HCT116 (cell line): ENCODE data around the gene CALML3.

ENCODE experiments used
- CEBPB ChIP-seq: IDR thresholded peaks from 2 replicates; pipeline ENCODE4 v1.6.1; 2012; ENCODE audit warnings: low read depth
- EGR1 ChIP-seq: IDR thresholded peaks from 2 replicates; pipeline ENCODE4 v1.6.1; 2012; ENCODE audit warnings: low read depth
- EZH2 ChIP-seq: fragments of 200-600 bp; sonication (generic); IDR thresholded peaks from 2 replicates; pipeline ENCODE4 v1.6.1; 2017; ENCODE audit warnings: antibody characterized with exemption, mixed run types
- JUND ChIP-seq: IDR thresholded peaks from 2 replicates; pipeline ENCODE4 v1.6.1; 2012
- POLR2A ChIP-seq: IDR thresholded peaks from 2 replicates; pipeline ENCODE4 v1.7.0; 2011; ENCODE audit warnings: borderline replicate concordance; ENCODE audit not compliant: insufficient read depth, insufficient read length; ENCODE audit errors: extremely low read depth
- POLR2AphosphoS5 ChIP-seq: IDR thresholded peaks from 2 replicates; pipeline ENCODE4 v1.6.1; 2011; ENCODE audit warnings: mild to moderate bottlenecking, low read depth, low read length, moderate library complexity
- RAD21 ChIP-seq: IDR thresholded peaks from 2 replicates; pipeline ENCODE4 v1.6.1; 2012; ENCODE audit warnings: low read depth, mild to moderate bottlenecking
- SP1 ChIP-seq: IDR thresholded peaks from 2 replicates; pipeline ENCODE4 v1.6.1; 2012; ENCODE audit warnings: low read depth
- YY1 ChIP-seq: IDR thresholded peaks from 2 replicates; pipeline ENCODE4 v1.6.1; 2011; ENCODE audit warnings: low read length, low read depth, moderate library complexity, mild to moderate bottlenecking; ENCODE audit not compliant: insufficient replicate concordance; ENCODE audit errors: extremely low read depth
- ZFX ChIP-seq: fragments of 450-650 bp; IDR thresholded peaks from 2 replicates; pipeline ENCODE4 v1.6.1; 2017
- ZNF274 ChIP-seq: fragments of 200-500 bp; sonication (Bioruptor generic); IDR thresholded peaks from 2 replicates; pipeline ENCODE4 v1.6.1; 2014; ENCODE audit warnings: mild to moderate bottlenecking, low read depth, low read length, inconsistent platforms
- TF ChIP-seq, protein P1 (sequence below), 3 experiments: fragments of 200-600 bp in 1 of 3; sonication (generic) in 1 of 3; IDR thresholded peaks in 2 of 3; conservative IDR thresholded peaks in 1 of 3; 2 replicates each; pipeline ENCODE4 v1.5.1; 2012 to 2017; ENCODE audit warnings: low read depth in 2 of 3, low read length in 2 of 3, antibody characterized with exemption in 1 of 3, borderline replicate concordance in 1 of 3, control low read depth in 1 of 3, mild to moderate bottlenecking in 1 of 3, mixed read lengths in 1 of 3, mixed run types in 1 of 3, moderate library complexity in 1 of 3; ENCODE audit not compliant: insufficient read depth in 1 of 3

DNA sequence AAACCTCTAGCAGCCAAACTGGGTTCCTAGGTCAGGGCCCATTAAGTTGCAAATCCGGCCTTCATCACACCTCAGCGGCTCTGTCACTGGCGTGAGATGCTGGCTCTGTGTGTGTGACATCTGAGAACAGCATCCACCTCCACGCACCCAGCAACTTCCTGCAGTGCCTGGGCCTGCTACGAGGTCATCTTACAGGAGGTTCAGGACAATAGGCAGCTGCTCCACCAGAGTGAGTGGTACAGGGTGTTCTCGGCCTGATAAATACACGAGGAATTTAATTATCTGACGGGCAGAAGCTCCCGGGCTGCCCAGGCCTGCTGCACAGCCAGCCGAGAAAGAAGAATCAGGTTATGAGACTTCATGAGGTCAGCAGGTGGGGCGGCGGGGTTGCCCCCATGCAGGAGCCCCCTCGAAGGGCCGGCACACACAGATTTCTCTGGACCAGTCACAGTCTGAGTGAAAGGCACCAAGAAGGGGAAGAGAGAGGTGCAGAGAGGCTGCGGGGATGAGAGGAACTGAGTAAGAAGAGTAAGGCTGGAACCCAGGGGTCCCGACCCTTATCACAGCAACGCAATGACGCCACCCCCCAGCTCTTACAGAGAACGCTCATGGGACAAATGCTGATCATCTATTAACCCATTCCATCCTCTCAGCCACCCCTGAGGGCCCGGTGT lies 49.3 kb downstream of the CALML3 start:
- TF ChIP-seq POLR2A (no peak), ZFX (no peak), EZH2 (no peak), RAD21 (no peak), POLR2AphosphoS5 (no peak), YY1 (no peak), SP1 (no peak), JUND (no peak), CEBPB (no peak), EGR1 (no peak), ZNF274 (no peak)
- TF ChIP-seq, protein P1, sequence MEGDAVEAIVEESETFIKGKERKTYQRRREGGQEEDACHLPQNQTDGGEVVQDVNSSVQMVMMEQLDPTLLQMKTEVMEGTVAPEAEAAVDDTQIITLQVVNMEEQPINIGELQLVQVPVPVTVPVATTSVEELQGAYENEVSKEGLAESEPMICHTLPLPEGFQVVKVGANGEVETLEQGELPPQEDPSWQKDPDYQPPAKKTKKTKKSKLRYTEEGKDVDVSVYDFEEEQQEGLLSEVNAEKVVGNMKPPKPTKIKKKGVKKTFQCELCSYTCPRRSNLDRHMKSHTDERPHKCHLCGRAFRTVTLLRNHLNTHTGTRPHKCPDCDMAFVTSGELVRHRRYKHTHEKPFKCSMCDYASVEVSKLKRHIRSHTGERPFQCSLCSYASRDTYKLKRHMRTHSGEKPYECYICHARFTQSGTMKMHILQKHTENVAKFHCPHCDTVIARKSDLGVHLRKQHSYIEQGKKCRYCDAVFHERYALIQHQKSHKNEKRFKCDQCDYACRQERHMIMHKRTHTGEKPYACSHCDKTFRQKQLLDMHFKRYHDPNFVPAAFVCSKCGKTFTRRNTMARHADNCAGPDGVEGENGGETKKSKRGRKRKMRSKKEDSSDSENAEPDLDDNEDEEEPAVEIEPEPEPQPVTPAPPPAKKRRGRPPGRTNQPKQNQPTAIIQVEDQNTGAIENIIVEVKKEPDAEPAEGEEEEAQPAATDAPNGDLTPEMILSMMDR (IDR thresholded peaks at IDR 0.05 in 2 of 3, conservative IDR thresholded peaks at IDR 0.05 in 1 of 3; ENCODE audit: borderline replicate concordance in 1 of 3, insufficient read depth in 1 of 3, low read depth in 2 of 3, low read length in 2 of 3), result no peak
